Osteocyte (in vitro differentiated cells): Measurements from ENCODE around the gene NELFB. TPM values are rescaled to one million over a fixed set of nuclear protein-coding genes. Genes with fewer than 3 reads are reported as not detected.

ENCODE experiments used
- DNase-seq: peaks from one replicate; pipeline ENCODE4 v3.0.0; 2021; ENCODE audit warnings: mixed read lengths; ENCODE audit not compliant: unreplicated experiment; ENCODE audit errors: extremely low spot score
- H3K27ac Mint-ChIP-seq: one replicate; pipeline ENCODE4 v1.8.0; 2021; ENCODE audit warnings: mild to moderate bottlenecking, mixed read lengths; ENCODE audit not compliant: unreplicated experiment
- H3K27me3 Mint-ChIP-seq: one replicate; pipeline ENCODE4 v1.8.0; 2021; ENCODE audit warnings: mixed read lengths; ENCODE audit not compliant: unreplicated experiment
- H3K36me3 Mint-ChIP-seq: one replicate; pipeline ENCODE4 v1.8.0; 2021; ENCODE audit warnings: mixed read lengths; ENCODE audit not compliant: unreplicated experiment
- H3K4me1 Mint-ChIP-seq: one replicate; pipeline ENCODE4 v1.8.0; 2021; ENCODE audit warnings: mixed read lengths; ENCODE audit not compliant: unreplicated experiment
- H3K4me3 Mint-ChIP-seq: one replicate; pipeline ENCODE4 v1.8.0; 2021; ENCODE audit warnings: mild to moderate bottlenecking, moderate library complexity, mixed read lengths; ENCODE audit not compliant: unreplicated experiment
- H3K9me3 Mint-ChIP-seq: one replicate; pipeline ENCODE4 v1.8.0; 2021; ENCODE audit warnings: mixed read lengths; ENCODE audit not compliant: unreplicated experiment
- total RNA-seq: library from RNA; stranded (reverse); gene quantifications from 2 replicates; pipeline ENCODE4 v1.2.1, GENCODE V29; 2021
- TF ChIP-seq, protein P1 (sequence below): fragments of 200-600 bp; sonication (generic); IDR thresholded peaks from 2 replicates; pipeline ENCODE4 v1.5.0; 2021; ENCODE audit warnings: antibody characterized with exemption, mild to moderate bottlenecking, moderate library complexity

The NELFB gene
- total RNA-seq, 1 donor from 2014 or later: 54.1 TPM

DNA sequence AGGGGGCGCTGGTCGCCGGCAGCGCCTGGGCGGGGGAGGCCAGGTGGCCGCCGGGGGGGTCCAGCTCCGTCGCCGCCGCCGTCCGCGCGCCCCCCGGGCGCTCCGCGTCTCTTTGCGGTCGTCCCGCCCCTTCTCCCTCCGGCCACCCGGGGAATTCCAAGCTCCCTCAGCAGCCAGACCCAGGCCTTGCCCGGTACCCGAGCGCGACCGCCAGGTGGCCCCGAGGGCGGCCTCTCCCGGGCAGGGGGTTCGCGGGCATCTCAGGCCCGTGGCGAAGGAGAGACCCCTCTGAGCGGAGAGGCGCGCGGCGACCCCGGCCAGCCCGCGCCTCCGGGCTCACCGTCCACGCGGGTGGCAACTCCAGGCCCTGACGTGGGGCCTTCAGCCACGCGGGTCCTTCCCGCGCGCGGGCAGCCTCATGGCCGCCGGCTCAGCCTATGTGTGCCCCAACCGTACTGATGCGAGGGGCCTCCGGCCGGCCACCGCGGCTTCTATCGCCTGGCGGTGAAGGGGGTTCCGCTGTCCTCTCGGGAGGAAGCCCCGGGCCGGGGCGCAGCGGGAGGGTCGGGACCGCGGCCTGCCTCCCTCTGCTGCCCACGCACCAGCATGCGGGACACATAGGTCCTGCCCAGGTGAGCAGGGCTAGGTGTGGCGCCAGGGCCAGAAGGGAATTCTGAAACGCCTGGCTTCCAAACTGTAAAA lies 47.5 kb downstream of the NELFB start:
- TF ChIP-seq, protein P1, sequence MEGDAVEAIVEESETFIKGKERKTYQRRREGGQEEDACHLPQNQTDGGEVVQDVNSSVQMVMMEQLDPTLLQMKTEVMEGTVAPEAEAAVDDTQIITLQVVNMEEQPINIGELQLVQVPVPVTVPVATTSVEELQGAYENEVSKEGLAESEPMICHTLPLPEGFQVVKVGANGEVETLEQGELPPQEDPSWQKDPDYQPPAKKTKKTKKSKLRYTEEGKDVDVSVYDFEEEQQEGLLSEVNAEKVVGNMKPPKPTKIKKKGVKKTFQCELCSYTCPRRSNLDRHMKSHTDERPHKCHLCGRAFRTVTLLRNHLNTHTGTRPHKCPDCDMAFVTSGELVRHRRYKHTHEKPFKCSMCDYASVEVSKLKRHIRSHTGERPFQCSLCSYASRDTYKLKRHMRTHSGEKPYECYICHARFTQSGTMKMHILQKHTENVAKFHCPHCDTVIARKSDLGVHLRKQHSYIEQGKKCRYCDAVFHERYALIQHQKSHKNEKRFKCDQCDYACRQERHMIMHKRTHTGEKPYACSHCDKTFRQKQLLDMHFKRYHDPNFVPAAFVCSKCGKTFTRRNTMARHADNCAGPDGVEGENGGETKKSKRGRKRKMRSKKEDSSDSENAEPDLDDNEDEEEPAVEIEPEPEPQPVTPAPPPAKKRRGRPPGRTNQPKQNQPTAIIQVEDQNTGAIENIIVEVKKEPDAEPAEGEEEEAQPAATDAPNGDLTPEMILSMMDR: peak; percentile 61
- Mint-ChIP-seq H3K36me3 (no peaks in the 10 kb centered on the region), H3K4me3 (no peak overlapping the region), H3K27ac (no peak overlapping the region), H3K27me3 (peaks cover 6% of the 10 kb centered on the region), H3K4me1 (peaks cover 15% of the 10 kb centered on the region), H3K9me3 (no peaks in the 10 kb centered on the region)
- peak; percentile 93 for DNase-seq

DNA sequence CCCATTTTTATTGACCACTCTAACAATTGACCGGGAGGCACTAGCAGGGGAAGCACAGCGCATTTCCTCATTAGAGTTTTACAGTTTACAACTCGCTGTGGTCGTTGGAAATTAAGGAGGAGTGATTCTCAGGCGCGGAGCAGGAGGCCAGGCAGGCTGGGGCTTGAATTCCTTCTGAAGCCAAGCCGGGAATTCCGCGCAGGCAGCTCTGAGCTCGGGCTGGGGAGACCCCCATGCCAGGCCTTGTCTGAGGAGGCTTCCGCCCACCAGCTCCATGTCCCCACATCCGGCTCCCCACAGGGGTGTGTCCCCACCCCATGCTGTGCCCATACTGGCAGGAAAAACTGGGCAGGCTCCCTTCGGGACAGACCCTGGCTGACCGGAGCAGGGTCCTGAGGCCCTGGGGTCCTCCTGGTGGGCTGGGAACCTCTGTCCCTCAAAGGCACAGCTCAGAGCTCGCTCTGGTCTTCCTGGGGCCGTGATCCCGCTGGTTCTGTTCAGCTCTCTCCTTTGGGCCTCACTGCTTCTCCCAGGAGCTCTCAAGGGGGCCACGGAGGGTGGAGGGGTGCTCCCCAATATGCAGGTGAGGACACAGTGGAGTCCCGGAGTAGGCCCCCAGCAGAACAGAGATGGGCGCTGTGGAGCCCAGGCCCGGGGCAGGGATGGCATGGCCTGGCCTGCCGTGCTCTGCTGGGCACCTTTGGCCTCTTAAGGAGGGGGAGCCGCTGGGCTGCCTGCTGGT lies 48.2 kb downstream of the NELFB start:
- peaks cover 15% of the 10 kb centered on the region for H3K4me1 Mint-ChIP-seq
- no peaks in the 10 kb centered on the region for H3K9me3 Mint-ChIP-seq
- H3K4me3 Mint-ChIP-seq: no peak overlapping the region
- TF ChIP-seq, protein P1: no peak
- DNase-seq: no peak
- H3K36me3 Mint-ChIP-seq: no peaks in the 10 kb centered on the region
- H3K27ac Mint-ChIP-seq: no peak overlapping the region
- peaks cover 6% of the 10 kb centered on the region for H3K27me3 Mint-ChIP-seq

DNA sequence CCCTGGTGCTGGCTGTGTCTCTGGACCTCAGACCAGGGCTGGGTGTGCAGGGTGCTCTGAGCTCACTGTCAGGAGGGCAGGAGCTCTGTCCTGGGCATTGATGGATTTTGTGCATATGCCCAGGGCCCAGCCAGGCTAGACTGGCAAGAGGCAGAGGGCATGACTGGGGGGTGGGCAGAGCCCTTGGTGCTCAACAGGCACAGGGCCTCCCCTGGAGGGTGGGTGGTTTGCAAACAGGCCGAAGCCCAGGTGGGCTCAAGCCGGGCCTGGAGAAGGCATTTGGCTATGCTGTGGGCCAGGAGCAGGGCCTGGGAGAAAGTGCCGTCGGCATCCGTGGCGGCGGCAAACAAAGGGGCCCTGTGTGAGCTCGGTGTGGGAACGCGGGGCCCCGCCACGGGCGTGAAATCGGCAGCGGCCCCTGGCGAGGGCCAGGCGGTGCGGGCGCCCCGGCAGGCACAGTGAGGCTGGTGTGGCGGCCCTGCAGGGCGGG lies 48.8 kb downstream of the NELFB start:
- no peak for DNase-seq
- no peaks in the 10 kb centered on the region for H3K36me3 Mint-ChIP-seq
- H3K27me3 Mint-ChIP-seq: peaks cover 6% of the 10 kb centered on the region
- H3K27ac Mint-ChIP-seq: no peak overlapping the region
- no peak overlapping the region for H3K4me3 Mint-ChIP-seq
- TF ChIP-seq, protein P1: no peak
- H3K9me3 Mint-ChIP-seq: no peaks in the 10 kb centered on the region
- peaks cover 15% of the 10 kb centered on the region for H3K4me1 Mint-ChIP-seq

DNA sequence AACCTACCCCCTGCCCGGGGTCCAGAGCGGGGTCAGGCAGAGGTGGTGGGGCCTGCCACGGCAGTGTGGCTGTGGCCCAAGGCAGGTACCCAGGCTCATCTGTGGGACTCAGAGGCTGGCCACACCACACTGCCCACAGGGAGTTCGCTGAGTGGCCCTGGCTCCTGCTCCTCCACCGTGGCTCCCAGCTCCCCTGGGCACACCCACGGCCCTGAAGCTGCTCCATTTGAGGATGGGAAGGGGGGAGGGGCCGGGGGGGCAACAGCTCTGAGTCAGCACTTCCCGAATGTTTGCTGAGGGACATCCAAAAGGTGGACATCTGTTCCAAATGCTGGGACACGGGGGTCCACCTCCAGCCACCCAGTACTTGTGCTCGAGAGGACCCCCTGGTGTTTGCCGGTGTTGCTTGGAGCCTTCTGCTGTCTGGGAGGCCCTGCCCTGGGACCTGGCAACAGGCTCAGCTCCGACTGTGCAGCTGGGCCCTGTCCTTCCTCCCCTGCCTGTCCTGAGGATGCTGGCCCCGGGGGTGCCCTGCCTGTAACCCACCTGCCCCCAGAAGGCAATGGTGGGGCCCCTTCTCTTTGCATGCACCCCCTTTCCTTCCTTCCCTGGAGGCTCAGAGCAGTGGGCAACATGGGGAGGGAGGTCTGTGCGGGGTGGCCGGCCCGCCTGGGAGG lies 49.4 kb downstream of the NELFB start:
- no peak overlapping the region for H3K27ac Mint-ChIP-seq
- H3K4me1 Mint-ChIP-seq: peaks cover 15% of the 10 kb centered on the region
- H3K36me3 Mint-ChIP-seq: no peaks in the 10 kb centered on the region
- H3K27me3 Mint-ChIP-seq: peaks cover 6% of the 10 kb centered on the region
- no peak overlapping the region for H3K4me3 Mint-ChIP-seq
- TF ChIP-seq, protein P1: no peak
- H3K9me3 Mint-ChIP-seq: no peaks in the 10 kb centered on the region
- no peak for DNase-seq
